ENCODE data around the gene BIN1. TPM values are rescaled to one million over a fixed set of nuclear protein-coding genes. Genes with fewer than 3 reads are reported as not detected.

The BIN1 gene
- polyA plus RNA-seq, 1 donor: 988 TPM

DNA sequence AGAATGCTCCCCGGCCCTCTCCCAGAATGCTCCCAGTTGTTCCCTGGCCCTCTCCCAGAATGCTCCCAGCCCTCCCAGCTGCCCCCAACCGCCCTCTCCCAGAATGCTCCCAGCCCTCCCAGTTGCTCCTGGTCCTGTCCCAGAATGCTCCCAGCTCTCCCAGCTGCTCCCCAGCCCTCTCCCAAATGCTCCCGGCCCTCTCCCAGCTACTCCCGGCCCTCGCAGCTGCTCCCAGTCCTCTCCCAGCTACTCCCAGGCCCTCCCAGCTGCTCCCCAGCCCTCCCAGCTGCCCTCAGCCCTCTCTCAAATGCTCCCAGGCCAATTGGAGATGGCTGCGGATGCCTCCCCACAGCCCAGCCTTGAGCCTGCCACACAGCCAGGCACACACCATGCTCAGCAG is 31.1 kb downstream of the BIN1 start:
- DNase-seq (ENCODE audit: low read depth): no peak

DNA sequence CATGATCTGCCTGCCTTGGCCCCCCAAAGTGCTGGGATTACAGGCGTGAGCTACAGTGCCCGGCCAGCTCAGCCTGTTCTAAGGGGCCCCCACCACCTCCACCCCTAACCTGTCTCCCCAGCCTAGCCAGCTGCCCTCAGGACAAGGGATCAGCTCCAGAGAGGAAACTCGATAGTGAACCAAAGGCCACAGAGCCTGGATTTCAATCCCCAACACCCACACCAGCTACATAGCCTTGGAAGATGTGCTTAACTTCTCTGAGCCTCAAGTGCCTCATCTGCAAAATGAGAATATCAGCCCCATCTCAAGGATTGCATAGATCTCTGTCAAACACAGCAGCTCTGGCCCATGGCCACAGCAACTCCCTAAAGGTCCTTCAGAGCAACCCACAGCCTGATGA is 32.0 kb downstream of the BIN1 start:
- DNase-seq (ENCODE audit: low read depth): no peak

DNA sequence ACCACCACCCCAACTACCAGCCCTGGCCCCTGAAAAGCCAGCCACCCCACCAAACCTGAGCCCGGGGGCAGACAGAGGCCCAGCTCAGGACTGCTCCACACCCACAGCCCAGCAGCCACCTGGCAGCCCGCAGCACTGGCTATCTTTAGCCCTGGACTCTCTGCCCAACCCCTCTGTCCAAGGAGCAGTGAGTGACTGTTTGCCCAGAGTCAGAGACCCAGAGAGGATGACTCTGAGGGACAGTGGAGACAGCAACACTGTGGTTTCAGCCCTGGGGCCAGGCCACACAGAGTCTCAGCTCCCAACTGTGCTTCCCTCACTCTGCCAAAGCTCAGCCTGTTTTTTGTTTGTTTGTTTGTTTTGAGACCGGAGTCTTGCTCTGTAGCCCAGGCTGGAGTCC is 32.6 kb downstream of the BIN1 start:
- no peak for DNase-seq (ENCODE audit: low read depth)

DNA sequence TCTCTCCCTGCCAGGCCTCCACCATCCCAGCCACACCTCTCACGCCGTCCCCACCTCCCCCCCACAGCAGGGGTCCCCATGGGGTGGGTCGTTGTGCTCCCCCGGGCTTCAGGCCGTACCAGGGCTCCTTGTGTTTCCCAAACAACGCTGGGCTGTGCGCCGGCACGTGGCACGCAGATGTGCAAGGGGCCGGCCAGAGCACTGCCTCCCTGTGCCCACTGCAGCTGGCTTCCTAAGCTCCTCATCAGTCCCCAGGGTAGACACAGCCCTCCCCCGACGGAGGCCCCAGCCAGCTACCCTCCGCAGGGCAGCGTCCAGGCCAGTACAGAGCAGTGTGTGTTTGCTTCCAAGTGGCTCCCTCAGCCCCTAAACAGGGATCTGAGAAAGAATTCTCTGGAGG is 34.0 kb downstream of the BIN1 start:
- DNase-seq (ENCODE audit: low read depth): no peak

DNA sequence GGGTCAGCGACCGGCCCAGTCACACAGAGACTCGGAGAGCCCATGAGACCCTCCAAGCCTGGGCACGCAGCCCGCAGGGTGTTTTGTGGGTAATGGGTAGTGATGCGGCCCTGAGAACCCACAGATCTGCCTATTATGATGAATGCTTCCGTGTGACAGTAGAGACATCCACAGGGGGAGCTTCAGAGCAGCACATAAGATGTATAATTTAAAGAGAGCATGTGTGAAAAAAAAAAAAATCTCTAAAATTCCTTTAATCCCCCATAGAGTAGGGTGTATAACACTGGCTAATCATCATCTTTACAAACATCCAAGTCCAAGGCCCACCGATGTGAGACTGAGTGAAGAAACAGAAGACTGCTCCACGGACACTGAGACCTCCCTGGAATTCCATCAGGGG is 34.6 kb downstream of the BIN1 start:
- no peak for DNase-seq (ENCODE audit: low read depth)

DNA sequence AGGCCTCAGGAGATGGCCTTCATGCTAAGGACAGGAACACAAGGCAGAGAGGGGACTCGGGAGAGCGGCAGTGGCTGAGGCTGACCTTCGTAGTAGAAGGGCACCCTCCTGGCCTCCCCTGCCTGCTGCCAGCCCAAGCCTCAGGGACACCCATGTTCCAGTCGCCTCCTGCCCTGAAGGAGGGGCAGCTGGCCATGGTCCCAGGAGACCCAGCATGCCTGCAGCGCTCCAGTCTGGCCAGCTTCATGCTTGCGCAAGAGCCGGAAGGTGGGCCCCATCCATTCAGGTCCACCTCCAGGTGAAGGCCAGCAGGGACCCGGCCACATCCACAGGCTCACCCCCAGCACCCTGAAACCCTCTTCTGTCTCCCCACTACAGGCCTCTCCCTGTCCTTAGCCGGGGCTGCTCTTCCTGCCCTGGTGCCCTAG is 35.0 kb downstream of the BIN1 start:
- no peak for DNase-seq (ENCODE audit: low read depth)

DNA sequence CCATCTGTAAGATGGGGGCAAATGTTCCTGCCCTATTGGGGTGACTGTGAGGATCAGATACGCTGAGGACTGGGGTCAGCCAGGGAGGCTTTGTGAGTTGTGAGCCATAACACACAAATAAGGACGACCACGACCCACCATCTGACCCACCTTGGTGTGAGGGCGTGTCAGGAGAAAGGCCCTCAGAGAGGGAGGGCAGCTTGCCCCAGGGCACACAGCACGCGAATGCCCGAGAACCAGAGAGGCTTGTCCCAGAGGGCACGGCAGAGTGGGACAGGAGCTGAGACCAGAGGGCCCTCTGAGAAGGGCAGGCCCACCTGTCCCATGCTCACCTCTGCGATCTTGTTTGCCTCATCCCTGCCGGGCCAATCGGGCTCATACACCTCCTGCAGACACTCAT is 36.7 kb downstream of the BIN1 start:
- DNase-seq (ENCODE audit: low read depth): no peak

DNA sequence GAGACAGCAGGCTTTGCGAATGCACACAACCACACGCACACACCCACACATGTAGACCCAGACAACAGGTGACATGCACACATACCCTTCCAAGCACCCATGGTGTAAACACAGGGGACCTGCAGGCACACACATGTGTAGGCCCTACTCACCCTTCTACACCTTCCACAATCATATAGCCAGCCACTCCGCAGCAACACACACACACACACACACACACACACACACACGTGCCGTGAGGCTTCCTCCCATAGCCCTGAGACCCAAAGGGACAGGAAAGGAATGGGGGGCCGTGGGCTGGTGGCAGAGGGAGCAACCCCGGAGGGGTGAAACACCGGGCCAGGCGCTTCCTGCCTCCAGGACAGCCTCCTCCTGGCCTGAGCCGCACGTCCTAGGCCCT is 37.4 kb downstream of the BIN1 start:
- DNase-seq (ENCODE audit: low read depth): no peak

DNA sequence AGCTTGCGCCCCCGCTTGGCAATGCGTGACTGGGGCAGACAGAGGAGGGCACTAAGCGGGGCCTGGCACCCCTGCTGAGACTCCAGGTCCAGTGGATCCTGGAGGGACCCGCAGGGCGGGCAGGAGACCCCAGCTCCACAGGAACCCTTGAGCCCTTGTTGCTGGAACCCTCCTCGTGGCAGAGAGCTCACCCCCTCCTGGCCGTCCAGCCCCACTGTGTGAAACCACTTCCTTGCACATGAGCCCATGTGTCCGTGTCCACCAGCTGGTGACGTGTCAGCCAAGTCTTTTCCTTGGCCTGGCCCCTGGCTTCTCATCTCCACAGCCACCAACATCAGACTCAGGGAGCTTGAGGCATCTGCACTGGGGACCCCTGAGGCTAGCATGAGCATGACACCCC is 38.0 kb downstream of the BIN1 start:
- DNase-seq (ENCODE audit: low read depth): no peak

DNA sequence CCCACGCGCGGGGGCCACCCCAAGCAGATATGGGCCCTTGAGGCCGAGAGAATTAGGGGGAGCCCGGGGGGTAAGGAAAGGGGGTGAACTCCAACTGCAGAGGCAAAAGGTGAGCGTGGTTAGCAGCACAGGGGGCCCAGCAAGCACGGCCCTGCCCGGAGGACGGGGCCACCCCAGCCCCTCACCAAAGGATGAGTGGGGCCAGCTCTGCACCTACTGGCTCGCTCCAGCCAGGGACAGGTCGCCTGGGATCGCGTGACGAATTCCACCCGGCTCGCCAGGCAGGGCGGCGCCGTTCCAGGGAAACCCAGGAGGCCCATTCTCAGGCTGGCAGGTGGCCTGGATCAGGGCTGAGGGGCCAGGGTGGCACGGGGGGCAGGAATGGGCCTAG is 38.6 kb downstream of the BIN1 start:
- no peak for DNase-seq (ENCODE audit: low read depth)

DNA sequence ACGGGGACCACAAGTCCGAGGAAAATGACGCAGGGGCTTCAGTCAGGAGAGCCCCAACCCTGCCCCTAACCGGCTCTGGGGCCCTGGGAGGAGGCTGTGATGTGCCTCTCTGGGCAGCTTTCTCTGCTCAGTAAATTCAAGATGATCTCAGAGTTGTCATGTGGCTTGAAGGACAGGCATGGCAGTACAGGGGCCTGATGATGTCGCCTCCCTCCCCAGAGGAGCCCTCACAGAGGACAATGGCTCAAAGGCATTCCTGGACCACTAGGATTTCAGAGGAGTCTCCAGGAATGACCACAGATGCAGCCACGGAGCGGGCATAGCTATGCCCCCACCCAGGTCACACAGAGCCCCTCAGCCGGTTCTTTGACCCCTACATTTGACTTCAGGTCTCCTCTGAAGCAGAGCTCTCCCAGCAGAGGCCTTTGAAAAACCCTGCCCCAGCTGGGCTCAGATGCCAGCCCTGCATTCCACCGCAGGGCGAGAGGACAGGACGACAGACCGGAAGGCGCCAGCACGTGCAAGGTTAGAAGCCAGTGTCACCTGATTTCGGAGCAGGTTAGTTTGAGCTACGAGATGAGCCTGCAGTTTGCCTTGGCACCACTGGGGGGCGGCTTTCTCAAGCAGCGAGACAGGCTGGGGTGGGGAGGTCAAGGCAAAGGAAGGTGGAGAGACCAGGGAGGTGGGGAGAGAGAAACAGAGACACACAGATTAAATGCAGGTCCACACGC is 39.2 kb downstream of the BIN1 start:
- no peak for DNase-seq (ENCODE audit: low read depth)

DNA sequence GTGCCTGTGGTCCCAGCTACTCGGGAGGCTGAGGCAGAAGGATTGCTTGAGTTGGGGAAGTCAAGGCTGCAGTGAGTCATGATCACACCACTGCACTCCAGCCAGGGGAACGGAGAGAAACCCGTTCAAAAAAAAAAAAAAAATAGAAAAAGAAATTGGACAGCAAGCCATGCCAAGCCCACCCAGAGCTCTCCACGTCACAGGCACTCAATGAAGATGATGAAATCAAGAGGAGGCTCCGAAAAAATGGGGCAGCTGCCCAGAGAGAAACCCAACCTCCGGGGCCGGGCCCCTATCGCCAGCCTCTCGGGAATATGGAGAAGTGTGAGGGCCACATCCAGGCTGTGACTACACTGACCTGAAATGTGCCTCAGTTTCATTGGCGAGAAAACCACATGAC is 40.0 kb downstream of the BIN1 start:
- DNase-seq (ENCODE audit: low read depth): no peak

DNA sequence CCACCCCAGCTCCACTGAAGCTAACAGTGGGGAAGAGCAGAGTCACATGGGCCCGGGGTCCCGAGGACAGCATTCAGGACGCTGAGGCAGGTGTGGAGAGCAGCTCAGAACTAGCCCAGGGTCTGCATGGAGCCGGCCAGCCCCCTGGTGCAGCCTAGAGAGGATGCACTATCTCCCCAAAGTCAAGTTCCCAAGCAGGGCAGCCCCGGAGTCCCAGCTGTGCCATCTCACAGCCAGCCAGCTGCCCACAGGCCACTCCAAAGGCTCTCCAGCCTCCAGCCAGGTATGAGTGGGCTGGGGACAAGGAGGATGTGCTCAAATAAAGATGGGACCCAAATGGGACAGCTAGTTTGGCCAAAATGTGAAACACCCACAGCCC is 41.0 kb downstream of the BIN1 start:
- DNase-seq (ENCODE audit: low read depth): no peak

DNA sequence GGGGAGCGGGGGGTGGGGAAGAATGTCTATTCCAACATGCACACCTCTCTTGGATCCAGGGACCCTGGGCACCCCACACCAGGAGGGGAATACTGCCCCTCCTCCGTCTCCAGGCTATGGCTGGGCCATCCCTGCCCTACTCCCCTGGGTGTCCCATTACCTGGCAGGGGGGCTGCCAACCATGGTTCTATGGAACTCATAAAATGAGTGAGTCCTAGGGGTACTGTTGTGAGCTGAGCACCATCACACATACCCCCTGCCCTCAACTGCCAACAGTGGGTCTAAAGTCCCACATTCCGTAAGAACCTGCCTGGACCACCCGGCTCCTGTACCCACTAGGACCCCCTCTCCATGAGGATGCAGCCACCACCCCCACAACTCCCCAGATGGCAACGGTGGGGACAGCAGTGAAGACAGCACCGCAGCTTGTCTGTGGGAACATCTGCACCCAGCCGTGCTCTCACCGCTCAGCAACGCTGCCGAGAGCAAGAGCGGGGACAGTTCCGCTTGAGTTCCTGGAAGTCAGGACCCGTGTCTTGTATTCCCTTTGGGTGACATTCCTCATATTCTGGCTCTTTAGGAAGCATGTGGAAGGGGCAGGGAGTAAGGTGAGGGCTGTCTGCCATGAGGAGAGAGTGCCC is 41.5 kb downstream of the BIN1 start:
- no peak for DNase-seq (ENCODE audit: low read depth)

DNA sequence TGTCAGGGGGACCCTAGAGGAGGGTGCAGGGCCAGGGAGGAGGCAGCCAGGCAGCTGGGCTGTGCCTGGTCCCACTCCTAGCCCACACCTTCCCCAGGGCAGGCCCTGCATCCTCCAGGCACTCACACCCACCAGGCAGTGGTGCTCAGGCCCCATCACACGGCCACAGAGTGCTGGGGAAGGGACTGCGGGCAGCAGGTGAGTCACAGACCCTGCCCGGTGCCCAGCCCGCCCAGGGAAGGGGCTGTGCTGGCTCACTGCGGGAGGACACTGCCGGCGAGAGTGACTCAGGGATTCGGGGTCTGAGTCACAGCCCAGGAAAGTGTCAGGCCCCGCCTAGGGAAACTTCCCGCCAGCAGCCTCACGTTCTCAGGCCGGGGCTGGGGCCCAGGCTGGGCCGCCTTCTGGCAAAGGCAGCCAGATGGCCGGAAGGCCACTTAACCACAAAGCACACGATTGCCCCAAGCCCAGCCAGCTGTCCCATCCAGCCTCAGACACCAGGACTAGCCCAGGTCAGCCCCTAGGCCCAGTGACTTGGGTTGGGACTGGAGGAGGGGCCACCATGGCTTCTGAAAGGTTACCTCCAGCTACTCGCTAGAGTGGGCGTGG is 42.2 kb downstream of the BIN1 start:
- peak; percentile 72 for DNase-seq (ENCODE audit: low read depth)

DNA sequence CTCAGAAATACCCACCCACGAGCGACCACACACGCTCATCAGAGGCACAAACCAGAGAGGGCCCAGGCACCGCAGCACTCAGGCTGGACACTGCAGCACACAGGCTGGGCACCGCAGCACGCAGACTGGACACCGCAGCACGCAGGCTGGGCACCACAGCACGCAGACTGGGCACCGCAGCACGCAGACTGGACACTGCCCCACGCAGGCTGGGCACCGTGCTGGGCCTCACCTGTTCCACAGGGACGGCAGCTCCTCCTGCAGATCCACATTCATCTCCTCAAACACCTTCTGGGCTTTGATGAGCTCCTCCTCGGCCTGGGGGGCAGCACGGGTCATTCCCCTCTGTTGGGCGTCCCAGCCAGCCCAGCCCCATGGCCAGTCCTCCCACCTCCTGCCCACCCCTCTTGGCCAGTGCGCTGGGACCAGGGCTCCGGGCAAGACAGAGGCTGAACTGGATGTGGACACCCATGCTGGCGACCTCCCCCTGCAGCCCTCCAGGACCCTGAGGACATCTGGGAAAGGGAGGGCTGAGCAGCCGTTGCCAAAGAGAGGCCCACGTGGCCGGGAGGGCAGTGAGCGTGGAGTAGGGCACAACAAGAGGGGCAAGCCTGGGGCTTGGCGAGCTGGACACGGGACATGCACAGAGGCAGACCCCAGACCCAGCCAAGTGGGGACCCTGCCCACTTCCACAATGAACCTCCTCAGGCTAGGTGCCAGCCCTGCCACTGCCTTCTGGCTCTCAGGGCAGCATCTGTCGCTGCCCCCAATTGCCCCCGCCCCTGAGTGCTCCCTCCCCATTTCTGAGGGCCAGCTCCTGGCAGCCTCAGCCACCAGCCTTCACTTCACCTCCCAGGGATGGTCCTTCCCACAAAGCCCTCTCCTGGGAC is 43.0 kb downstream of the BIN1 start:
- DNase-seq (ENCODE audit: low read depth): no peak

DNA sequence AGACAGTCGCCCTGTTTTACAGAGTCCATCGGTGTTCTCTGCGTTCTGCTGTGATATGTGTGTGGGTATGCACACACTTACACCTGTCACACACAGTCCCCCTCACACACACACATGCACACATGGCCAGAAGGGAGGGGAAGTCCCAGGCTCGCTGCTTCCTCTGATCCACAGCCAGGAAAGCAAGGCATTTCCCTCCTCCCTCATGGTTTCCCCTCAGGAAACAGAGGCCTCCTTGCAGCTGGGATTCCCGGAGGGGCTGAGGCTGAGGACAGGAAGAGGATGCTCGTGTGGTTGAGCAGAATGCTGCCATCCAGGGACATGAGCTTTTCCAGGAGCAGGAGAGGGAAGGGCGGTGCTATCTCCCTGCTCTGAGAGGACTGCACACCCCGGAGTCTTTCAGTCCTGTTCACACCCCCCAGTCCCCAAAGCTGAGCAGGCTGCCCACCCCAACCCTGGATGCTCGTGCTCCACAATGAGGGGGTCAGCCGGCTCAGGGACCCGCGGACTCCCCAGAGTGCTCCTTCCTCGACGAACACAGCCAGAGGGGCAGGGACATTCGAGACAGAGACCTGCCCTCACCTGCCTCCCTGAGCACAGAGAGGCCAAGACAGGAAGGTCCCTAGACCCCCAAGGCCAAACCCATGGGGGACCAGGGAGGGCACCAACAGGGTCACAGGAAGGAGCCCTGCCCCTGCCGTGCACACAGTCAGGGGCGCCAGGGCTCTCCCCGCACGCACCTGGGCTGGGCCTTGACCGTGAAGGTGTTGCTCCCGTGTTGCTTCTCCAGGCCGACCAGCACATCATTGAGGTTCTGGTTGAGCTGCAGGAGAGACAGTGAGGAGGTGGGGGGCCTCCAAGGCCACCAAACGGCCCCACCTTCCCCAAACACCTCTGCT is 45.3 kb downstream of the BIN1 start:
- DNase-seq (ENCODE audit: low read depth): no peak

DNA sequence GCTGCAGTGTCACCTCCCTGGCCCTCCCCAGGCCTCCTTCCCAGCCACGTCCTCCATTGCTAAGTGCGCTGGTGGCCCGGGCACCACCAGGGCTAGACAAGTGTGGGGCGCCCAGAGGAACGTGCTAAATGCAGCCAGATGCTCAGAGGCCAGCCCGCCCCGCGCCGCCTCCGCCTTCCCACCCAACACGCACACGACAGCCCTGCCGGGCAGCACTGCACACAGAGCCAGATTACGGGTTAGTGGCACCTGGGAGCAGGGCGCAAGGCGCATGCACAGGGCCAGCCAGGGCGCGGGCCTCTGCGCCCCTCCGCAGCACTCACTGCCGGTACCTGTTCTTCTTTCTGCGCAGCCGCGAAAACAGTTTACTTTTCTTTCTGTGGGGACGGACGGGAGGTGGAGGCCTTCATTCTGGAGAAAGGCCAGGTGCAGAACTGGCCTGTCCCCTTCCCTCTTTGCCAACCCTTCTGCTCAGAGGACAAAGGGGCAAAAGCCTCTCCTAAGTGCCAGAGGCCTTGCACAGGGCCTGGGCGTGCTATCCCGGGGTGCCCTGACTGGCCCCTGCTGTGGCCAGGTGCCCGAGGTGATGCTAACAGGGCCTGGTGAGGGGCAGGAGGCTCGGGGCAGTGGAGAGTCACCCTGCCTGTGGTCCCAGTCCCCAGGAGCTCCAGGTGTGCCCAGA is 46.5 kb downstream of the BIN1 start:
- DNase-seq (ENCODE audit: low read depth): no peak

DNA sequence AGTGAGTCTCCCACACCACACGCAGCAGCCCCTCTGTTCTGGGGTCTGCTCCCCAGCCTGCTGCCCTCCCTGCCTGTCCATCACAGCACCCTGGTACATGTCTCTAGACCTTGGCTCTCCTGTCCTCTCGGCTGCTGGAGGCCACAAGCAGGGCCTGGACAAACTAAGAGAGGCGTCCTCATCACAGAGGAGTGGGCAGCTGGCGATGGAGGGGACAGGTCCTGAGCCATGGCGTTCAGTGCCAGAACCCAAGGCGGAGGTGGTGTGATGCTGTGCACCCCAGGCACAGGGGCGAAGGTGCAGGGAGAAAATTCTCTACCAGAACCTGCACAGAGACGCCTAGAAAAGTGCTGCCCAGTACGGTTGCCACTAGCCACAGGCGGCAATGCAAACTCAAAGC is 47.4 kb downstream of the BIN1 start:
- no peak for DNase-seq (ENCODE audit: low read depth)

DNA sequence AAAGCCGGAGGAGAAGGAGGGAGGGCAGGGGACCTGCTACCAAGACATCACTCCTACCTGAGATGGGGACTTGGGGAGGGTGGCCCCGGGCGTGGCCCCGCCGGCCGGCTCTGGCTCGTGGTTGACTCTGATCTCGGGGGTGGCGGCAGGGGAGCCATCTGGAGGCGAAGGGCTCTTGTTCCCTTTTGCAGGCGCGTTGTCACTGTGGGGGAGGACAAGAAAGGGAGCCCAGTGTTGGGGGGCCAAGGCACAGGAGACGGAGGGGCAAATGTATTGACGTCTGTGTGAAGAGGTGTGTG is 48.1 kb downstream of the BIN1 start:
- DNase-seq (ENCODE audit: low read depth): no peak

Measured in forelimb muscle (tissue), 1 donor.